Activated T-helper 1 cell treated with anti-CD3 and anti-CD28 coated beads, Interleukin-12 subunit alpha, Interleukin-12 subunit beta, Interleukin-2, Interleukin-4 antibody, amounts not matched to agents 30 ng/mL and 10 ng/mL and 1 ng/mL, durations not matched to agents 14 hours and 24 hours and 36 hours (primary cell): ENCODE data around the gene LDLRAD3. TPM values are rescaled to one million over a fixed set of nuclear protein-coding genes. Genes with fewer than 3 reads are reported as not detected.

Source experiments
- DNase-seq: peaks from one replicate; pipeline ENCODE4 v3.0.0; 2021; ENCODE audit warnings: low spot score
- H3K27ac Mint-ChIP-seq: one replicate; pipeline ENCODE4 v1.8.0; 2021; ENCODE audit warnings: mild to moderate bottlenecking, mixed read lengths
- H3K27me3 Mint-ChIP-seq: one replicate; pipeline ENCODE4 v1.8.0; 2022; ENCODE audit warnings: mild to moderate bottlenecking, moderate library complexity, mixed read lengths; ENCODE audit not compliant: insufficient read depth
- H3K36me3 Mint-ChIP-seq: one replicate; pipeline ENCODE4 v1.8.0; 2021; ENCODE audit warnings: low read depth, mixed read lengths
- H3K4me1 Mint-ChIP-seq: one replicate; pipeline ENCODE4 v1.8.0; 2021; ENCODE audit warnings: low read depth, mixed read lengths
- H3K4me3 Mint-ChIP-seq: one replicate; pipeline ENCODE4 v1.8.0; 2021; ENCODE audit warnings: mild to moderate bottlenecking, moderate library complexity, mixed read lengths
- H3K9me3 Mint-ChIP-seq: one replicate; pipeline ENCODE4 v1.8.0; 2021; ENCODE audit warnings: mixed read lengths
- intact Hi-C: fragments of 100-400 bp; cut with micrococcal nuclease; formaldehyde crosslinking; loops from one replicate; pipeline ENCODE4 v1.15.1; 2024
- total RNA-seq: library from RNA; stranded (reverse); gene quantifications from 2 replicates; pipeline ENCODE4 v1.2.3, GENCODE V29; 2022

Gene LDLRAD3
- total RNA-seq, 1 donor from 2014 or later: 0.57 TPM

DNA sequence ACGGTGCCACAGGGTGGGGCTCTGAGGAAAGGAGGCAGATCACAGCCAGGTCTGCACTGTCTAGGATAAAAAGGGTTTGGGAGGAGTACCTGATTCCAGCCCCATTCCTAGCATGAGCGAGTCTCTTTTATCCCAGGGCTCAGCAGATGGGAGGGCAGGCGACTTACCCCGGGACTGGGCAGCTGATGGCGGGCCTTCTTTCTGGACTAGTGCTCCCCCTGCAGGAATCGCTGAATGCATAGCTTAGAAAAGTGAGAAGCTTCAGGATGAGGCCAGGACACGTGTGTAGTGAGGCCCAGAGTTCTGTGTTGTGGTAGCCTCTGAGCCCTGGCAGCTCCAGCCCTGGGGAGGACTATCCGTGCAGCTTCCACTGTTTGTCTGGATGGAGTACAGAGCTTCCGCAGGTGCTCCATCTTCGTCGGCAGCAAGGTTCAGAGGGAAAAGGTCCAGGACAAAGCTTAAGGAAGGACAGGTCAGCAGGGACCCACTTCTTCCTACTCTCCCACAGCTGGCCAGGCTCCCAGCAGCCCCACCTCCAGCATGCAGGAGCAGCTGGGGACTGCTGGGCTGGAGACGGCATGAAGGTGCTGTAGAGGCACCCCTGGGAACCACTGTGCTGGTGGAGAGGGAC lies 315.0 kb downstream of the LDLRAD3 start:
- DNase-seq: no peak
- Mint-ChIP-seq H3K9me3 (no peaks in the 10 kb centered on the region), H3K4me1 (no peaks in the 10 kb centered on the region), H3K27me3 (peaks cover 17% of the 10 kb centered on the region), H3K27ac (no peak overlapping the region), H3K36me3 (no peaks in the 10 kb centered on the region), H3K4me3 (no peak overlapping the region)
- intact Hi-C loops: loop anchor here (2.0 kb wide), 1 partner anchor 642 kb away; no protein-coding TSS in a partner anchor

DNA sequence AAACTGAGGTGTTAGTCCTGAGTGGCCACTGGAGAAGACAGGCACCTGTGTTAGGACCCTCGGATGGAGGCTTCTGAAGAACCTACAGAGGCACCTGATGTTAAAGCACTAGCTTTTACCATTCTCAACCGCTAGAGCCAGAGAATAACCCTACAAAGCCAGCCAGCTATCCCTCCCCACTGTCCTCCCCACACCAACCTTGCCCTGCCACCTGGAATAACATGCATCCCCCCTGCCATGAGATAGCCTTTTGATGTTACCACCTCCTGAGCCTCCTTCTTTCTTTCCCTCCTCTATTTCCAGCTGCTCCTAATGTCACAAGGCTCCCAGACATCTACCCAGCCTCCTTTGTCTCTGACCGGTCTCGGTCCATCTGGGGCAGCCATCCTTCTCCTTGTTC lies 317.2 kb downstream of the LDLRAD3 start:
- DNase-seq: no peak
- no peaks in the 10 kb centered on the region for H3K36me3 Mint-ChIP-seq
- peaks cover 22% of the 10 kb centered on the region for H3K27me3 Mint-ChIP-seq
- no peaks in the 10 kb centered on the region for H3K9me3 Mint-ChIP-seq
- intact Hi-C loops: no loop called here
- no peaks in the 10 kb centered on the region for H3K4me1 Mint-ChIP-seq
- H3K27ac Mint-ChIP-seq: no peak overlapping the region
- no peak overlapping the region for H3K4me3 Mint-ChIP-seq

- Mint-ChIP-seq H3K27ac (no peak overlapping the region), H3K36me3 (no peaks in the 10 kb centered on the region), H3K4me3 (no peak overlapping the region), H3K9me3 (no peaks in the 10 kb centered on the region), H3K4me1 (no peaks in the 10 kb centered on the region), H3K27me3 (peaks cover 21% of the 10 kb centered on the region)
- intact Hi-C loops: no loop called here
- DNase-seq: no peak
Measured at GRCh38 chr11:36264011-36264972, 320.4 kb downstream of the LDLRAD3 start.

DNA sequence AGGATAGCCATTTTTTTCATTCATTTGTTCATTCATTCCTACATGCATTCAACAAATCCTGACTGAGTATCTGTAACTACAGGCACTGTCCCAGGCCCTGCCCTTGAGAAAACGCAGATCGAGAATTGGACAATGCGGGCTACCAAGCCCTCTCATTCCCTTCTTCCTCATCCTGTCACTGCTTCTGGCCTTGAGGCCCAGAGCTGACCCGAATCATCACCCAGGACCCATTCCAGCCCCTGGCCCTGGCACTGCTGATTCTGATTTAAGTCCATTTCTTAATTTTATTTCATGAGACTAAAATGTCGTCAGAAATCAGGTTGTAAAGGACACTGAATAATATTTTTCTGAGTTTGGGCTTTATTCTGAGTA lies 321.1 kb downstream of the LDLRAD3 start:
- Mint-ChIP-seq H3K4me3 (no peak overlapping the region), H3K27me3 (peaks cover 20% of the 10 kb centered on the region), H3K9me3 (no peaks in the 10 kb centered on the region), H3K27ac (no peak overlapping the region), H3K36me3 (no peaks in the 10 kb centered on the region), H3K4me1 (no peaks in the 10 kb centered on the region)
- intact Hi-C loops: loop anchor here (5.0 kb wide), 1 partner anchor 778 kb away; no protein-coding TSS in a partner anchor
- no peak for DNase-seq

- Mint-ChIP-seq H3K27ac (no peak overlapping the region), H3K4me1 (no peaks in the 10 kb centered on the region), H3K36me3 (no peaks in the 10 kb centered on the region), H3K4me3 (no peak overlapping the region), H3K9me3 (no peaks in the 10 kb centered on the region), H3K27me3 (peaks cover 20% of the 10 kb centered on the region)
- intact Hi-C loops: loop anchor here (1.0 to 5.0 kb wide), 5 partner anchors 23 to 779 kb away; partner anchors contain the start of gene COMMD9
- peak; percentile 26 for DNase-seq
Measured at GRCh38 chr11:36265793-36266628, 322.1 kb downstream of the LDLRAD3 start.

GRCh38 chr11:36266767-36267166 lies 322.9 kb downstream of the LDLRAD3 start:
- no peak for DNase-seq
- H3K4me1 Mint-ChIP-seq: no peaks in the 10 kb centered on the region
- no peaks in the 10 kb centered on the region for H3K9me3 Mint-ChIP-seq
- intact Hi-C loops: loop anchor here (1.0 to 5.0 kb wide), 5 partner anchors 23 to 779 kb away; partner anchors contain the start of gene COMMD9
- no peak overlapping the region for H3K4me3 Mint-ChIP-seq
- peaks cover 20% of the 10 kb centered on the region for H3K27me3 Mint-ChIP-seq
- no peaks in the 10 kb centered on the region for H3K36me3 Mint-ChIP-seq
- no peak overlapping the region for H3K27ac Mint-ChIP-seq

DNA sequence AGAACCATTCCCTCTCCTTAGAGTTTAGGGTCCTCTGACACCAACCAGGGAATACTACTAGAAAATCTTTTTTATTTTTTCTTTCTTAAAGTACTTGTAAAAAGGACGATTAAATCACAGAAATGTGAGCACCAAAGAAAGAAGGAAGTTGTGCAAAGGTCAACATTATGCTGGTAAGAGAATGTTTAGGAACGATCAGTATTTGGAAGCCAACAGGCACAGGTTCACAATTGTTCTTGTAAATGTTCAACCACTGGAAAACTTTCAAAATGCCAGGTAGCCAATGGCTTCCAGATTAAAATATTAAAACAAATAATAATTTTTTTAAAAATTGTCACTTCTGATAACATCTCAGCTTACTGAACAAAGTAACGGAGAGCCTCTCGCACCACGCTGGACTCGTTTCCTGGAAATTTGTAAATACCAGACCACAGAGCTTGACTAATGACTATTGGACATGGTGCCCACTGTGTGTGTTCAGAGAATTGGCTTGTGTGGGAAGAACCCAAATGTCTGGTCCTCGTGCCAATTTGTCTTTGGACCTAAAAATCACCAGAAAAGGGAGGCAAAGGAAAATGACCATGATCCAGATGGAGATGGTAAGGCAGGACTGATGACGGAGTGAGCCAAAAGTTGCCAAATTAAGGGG lies 324.6 kb downstream of the LDLRAD3 start:
- Mint-ChIP-seq H3K27me3 (peaks cover 16% of the 10 kb centered on the region), H3K27ac (no peak overlapping the region), H3K36me3 (peaks cover 8% of the 10 kb centered on the region)

GRCh38 chr11:36270701-36271100 lies 326.8 kb downstream of the LDLRAD3 start:
- H3K4me1 Mint-ChIP-seq: no peaks in the 10 kb centered on the region
- H3K27me3 Mint-ChIP-seq: peaks cover 11% of the 10 kb centered on the region
- H3K9me3 Mint-ChIP-seq: no peaks in the 10 kb centered on the region
- peaks cover 8% of the 10 kb centered on the region for H3K36me3 Mint-ChIP-seq
- H3K4me3 Mint-ChIP-seq: no peak overlapping the region
- no peak overlapping the region for H3K27ac Mint-ChIP-seq
- intact Hi-C loops: no loop called here
- DNase-seq: no peak

More for the DNA sequence above, 324.6 kb downstream of the LDLRAD3 start:
- intact Hi-C loops: loop anchor here (5.0 kb wide), 1 partner anchor 781 kb away; no protein-coding TSS in a partner anchor
- no peaks in the 10 kb centered on the region for H3K9me3 Mint-ChIP-seq
- H3K4me3 Mint-ChIP-seq: no peak overlapping the region
- no peak for DNase-seq
- no peaks in the 10 kb centered on the region for H3K4me1 Mint-ChIP-seq

GRCh38 chr11:36271794-36272407 lies 328.0 kb downstream of the LDLRAD3 start:
- Mint-ChIP-seq H3K9me3 (no peaks in the 10 kb centered on the region), H3K36me3 (peaks cover 8% of the 10 kb centered on the region), H3K27me3 (peaks cover 8% of the 10 kb centered on the region), H3K27ac (no peak overlapping the region), H3K4me1 (no peaks in the 10 kb centered on the region), H3K4me3 (no peak overlapping the region)
- intact Hi-C loops: no loop called here
- no peak for DNase-seq

GRCh38 chr11:36273110-36273509 lies 329.2 kb downstream of the LDLRAD3 start:
- no peak for DNase-seq
- Mint-ChIP-seq H3K27me3 (no peaks in the 10 kb centered on the region), H3K9me3 (no peaks in the 10 kb centered on the region), H3K4me1 (no peaks in the 10 kb centered on the region), H3K36me3 (peaks cover 8% of the 10 kb centered on the region), H3K27ac (no peak overlapping the region), H3K4me3 (no peak overlapping the region)
- intact Hi-C loops: no loop called here

DNA sequence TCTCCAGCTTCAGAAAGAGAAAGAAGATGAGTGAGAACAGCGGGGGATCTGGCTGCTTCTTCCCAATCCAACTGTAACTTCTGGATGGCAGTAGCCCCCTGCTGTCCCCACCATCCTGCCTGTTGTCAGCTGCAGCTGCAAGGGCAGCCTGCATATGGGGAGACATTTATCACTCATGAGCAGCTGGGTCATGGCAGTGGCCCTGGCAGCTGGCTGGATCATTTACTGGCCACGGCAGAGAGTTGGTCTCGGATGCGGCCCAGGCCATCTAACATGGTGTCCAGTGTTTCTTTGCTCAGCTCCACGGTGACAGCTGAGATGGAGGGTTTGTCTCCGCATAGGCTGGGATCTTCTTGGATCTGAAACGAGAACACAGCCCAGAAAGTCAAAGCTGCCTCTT lies 330.6 kb downstream of the LDLRAD3 start:
- intact Hi-C loops: no loop called here
- no peak for DNase-seq
- H3K36me3 Mint-ChIP-seq: peaks cover 8% of the 10 kb centered on the region

More for the DNA sequence above, 330.6 kb downstream of the LDLRAD3 start:
- Mint-ChIP-seq H3K4me3 (no peak overlapping the region), H3K9me3 (no peaks in the 10 kb centered on the region), H3K27ac (no peak overlapping the region), H3K27me3 (no peaks in the 10 kb centered on the region), H3K4me1 (no peaks in the 10 kb centered on the region)
